A549 treated with Mapracorat at 1 μM for 4 hours (cell line): ENCODE data around the gene CSAG3. TPM values are rescaled to one million over a fixed set of nuclear protein-coding genes. Genes with fewer than 3 reads are reported as not detected.

Experiments used
- total RNA-seq: library from RNA; stranded (reverse); fragments of 200-300 nt; extraction: Qiagen RNA extraction; gene quantifications from 5 replicates; pipeline ENCODE4 v1.2.3, GENCODE V29; 2022

CSAG3 gene
- not detected in 5 replicates for total RNA-seq

GRCh38 chrX:152758918-152759317 lies at the start of gene CSAG3:
Gene CSAG3 (plus strand): TSS chrX:152759218.

DNA sequence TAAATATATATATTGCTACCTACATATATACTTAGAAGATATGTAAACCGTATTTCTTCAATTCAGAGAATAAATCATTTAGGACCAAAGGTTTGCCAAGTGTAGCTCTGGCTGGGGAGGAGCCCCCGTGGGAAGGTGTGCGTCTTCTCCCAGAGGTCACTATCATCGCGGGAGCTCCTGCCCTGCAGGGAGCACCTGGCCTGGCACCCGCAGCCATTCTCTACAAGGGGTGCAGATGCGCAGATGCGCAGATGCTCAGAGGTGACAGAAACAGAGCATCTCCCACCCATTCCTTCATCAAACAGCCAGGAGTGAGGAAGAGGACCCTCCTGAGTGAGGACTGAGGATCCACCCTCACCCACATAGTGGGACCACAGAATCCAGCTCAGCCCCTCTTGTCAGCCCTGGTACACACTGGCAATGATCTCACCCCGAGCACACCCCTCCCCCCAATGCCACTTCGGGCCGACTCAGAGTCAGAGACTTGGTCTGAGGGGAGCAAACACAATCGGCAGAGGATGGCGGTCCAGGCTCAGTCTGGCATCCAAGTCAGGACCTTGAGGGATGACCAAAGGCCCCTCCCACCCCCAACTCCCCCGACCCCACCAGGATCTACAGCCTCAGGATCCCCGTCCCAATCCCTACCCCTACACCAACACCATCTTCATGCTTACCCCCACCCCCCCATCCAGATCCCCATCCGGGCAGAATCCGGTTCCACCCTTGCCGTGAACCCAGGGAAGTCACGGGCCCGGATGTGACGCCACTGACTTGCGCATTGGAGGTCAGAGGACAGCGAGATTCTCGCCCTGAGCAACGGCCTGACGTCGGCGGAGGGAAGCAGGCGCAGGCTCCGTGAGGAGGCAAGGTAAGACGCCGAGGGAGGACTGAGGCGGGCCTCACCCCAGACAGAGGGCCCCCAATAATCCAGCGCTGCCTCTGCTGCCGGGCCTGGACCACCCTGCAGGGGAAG lies 44.9 kb upstream of the CSAG3 start, which contains the start of gene MAGEA2B:
Gene MAGEA2B (plus strand): TSS at position 814 of the 973 bp plus-strand sequence. CDS start 2,479 bp downstream, outside the sequence.

DNA sequence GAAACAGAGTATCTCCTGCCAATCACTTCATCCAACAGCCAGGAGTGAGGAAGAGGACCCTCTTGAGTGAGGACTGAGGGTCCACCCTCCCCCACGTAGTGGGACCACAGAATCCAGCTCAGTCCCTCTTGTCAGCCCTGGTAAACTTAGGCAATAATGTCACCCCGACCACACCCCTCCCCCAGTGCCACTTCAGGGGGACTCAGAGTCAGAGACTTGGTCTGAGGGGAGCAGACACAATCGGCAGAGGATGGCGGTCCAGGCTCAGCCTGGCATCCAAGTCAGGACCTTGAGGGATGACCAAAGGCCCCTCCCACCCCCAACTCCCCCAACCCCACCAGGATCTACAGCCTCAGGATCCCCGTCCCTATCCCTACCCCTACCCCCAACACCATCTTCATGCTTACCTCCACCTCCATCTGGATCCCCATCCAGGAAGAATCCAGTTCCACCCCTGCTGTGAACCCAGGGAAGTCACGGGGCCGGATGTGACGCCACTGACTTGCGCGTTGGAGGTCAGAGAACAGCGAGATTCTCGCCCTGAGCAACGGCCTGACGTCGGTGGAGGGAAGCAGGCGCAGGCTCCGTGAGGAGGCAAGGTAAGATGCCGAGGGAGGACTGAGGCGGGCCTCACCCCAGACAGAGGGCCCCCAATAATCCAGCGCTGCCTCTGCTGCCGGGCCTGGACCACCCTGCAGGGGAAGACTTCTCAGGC lies 25.6 kb upstream of the CSAG3 start, which contains the start of the genes CSAG1 and MAGEA12:
Gene CSAG1 (minus strand): TSS at position 461 of the 715 bp plus-strand sequence. CDS start 1,261 bp downstream, outside the sequence.
Gene MAGEA12 (plus strand): TSS at position 497 of the 715 bp plus-strand sequence. CDS start 2,405 bp downstream, outside the sequence.

GRCh38 chrX:152753686-152754650 lies 5.0 kb upstream of the CSAG3 start, which contains the start of gene MAGEA2:
Gene MAGEA2 (minus strand): TSS chrX:152753842. CDS start chrX:152751363, 2,479 bp downstream.

DNA sequence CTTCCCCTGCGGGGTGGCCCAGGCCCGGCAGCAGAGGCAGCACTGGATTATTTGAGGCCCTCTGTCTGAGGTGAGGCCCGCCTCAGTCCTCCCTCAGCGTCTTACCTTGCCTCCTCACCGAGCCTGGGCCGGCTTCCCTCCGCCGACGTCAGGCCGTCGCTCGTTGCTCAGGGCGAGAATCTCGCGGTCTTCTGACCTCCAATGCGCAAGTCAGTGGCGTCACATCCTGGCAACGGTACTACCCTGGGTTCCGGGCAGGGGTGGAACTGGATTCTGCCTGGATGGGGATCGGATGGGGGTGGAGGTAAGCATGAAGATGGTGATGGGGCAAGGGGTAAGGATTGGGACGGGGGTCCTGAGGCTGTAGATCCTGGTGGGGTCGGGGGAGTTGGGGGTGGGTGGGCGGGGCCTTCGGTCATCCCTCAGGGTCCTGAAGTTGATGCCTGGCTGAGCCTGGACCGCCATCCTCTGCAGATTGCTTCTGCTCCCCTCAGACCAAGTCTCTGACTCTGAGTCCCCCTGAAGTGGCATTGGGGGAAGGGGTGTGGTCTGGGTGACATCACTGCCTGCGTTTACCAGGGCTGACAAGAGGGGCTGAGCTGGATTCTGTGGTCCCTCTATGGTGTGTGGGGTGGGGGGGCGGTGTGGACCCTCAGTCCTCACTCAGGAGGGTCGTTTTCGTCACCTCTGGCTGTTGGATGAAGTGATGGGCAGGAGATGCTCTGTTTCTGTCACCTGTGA lies 10.7 kb downstream of the CSAG3 start, which contains the start of gene MAGEA6:
Gene MAGEA6 (minus strand): TSS at position 141 of the 741 bp plus-strand sequence. CDS start 2,039 bp downstream, outside the sequence.

Other genes starting within 250 kb of the CSAG3 start
- 0.16 to 0.22 TPM (median 0.18 TPM) in 5 replicates for gene GABRQ, start 121.3 kb upstream of the CSAG3 start, total RNA-seq
- 2.8 to 4.1 TPM (median 3.2 TPM) in 5 replicates for gene MAGEA3, start 60.4 kb upstream of the CSAG3 start, total RNA-seq
- not detected in 5 replicates for gene CSAG2, start 49.9 kb upstream of the CSAG3 start, total RNA-seq
- 0.19 TPM in 1 of 5 replicates, not detected in the others for gene MAGEA2B, start 44.6 kb upstream of the CSAG3 start, total RNA-seq
- gene CSAG1, start 25.5 kb upstream of the CSAG3 start, total RNA-seq, result 0.26 to 0.92 TPM (median 0.43 TPM) in 4 of 5 replicates, not detected in the other
- 0.11 to 0.26 TPM (median 0.15 TPM) in 5 replicates for gene MAGEA12, start 25.5 kb upstream of the CSAG3 start, total RNA-seq
- gene MAGEA2, start 5.4 kb upstream of the CSAG3 start, total RNA-seq, result 0.12 to 0.27 TPM in 2 of 5 replicates, not detected in the others
- 11.3 to 13.3 TPM (median 12.0 TPM) in 5 replicates for gene MAGEA6, start 10.5 kb downstream of the CSAG3 start, total RNA-seq
- 68.6 to 94.0 TPM (median 73.6 TPM) in 5 replicates for gene CETN2, start 71.5 kb downstream of the CSAG3 start, total RNA-seq
- 40.7 to 44.6 TPM (median 42.8 TPM) in 5 replicates for gene NSDHL, start 71.8 kb downstream of the CSAG3 start, total RNA-seq
- 6.9 to 8.3 TPM (median 7.4 TPM) in 5 replicates for gene ZNF185, start 138.8 kb downstream of the CSAG3 start, total RNA-seq
- gene PNMA5, start 234.9 kb downstream of the CSAG3 start, total RNA-seq, result not detected in 5 replicates